ENCODE measurements around the gene SMS. TPM values are rescaled to one million over a fixed set of nuclear protein-coding genes. Genes with fewer than 3 reads are reported as not detected.

The SMS gene
- total RNA-seq, 1 donor from 2014 or later, result 187 TPM

DNA sequence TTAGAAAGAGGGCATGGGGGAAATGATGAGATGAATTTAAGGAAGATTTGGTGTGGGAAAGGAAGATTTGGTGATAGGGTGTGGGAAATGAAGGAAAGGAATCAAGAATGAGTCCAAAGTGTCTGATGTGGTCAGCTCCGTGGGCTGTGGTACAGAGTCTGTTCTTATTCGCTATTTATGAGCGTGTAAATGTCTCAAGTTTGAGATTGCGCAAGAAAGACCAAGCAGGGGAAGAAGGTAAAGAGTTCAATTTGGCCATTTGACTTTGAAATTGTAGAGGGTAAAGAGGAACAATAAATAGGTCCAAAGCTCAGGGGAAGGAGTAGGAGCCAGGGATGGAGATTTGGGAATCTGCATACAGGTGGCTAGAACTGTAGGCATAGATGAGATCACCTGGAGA lies 11.3 kb upstream of the SMS start:
- Mint-ChIP-seq H3K27ac (ENCODE audit: unreplicated experiment) (no peak overlapping the region), H3K27me3 (ENCODE audit: low read depth, unreplicated experiment) (no peaks in the 10 kb centered on the region), H3K36me3 (ENCODE audit: low read depth, unreplicated experiment) (no peaks in the 10 kb centered on the region), H3K4me1 (ENCODE audit: low read depth, unreplicated experiment) (peaks cover 24% of the 10 kb centered on the region), H3K9me3 (ENCODE audit: unreplicated experiment) (no peaks in the 10 kb centered on the region), H3K4me3 (ENCODE audit: unreplicated experiment) (no peak overlapping the region)
- Histone ChIP-seq H3K27me3 (ENCODE audit: insufficient read depth, low read length) (no peaks in the 10 kb centered on the region), H3K4me3 (ENCODE audit: insufficient read depth, low read depth, low read length) (no peak overlapping the region), H4K20me1 (ENCODE audit: insufficient read depth, low read length) (no peaks in the 10 kb centered on the region), H3K36me3 (ENCODE audit: insufficient read depth, low read length) (no peaks in the 10 kb centered on the region), H3K9me3 (ENCODE audit: insufficient read depth, low read depth, low read length) (no peaks in the 10 kb centered on the region), H3K27ac (ENCODE audit: low read depth, low read length) (no peak overlapping the region), H3K9ac (ENCODE audit: low read length) (no peak overlapping the region), H2AFZ (ENCODE audit: low read depth, low read length) (no peak overlapping the region), H3K4me2 (ENCODE audit: low read length) (no peak overlapping the region), H3K79me2 (ENCODE audit: insufficient read depth, low read length) (no peaks in the 10 kb centered on the region), H3K4me1 (ENCODE audit: insufficient read depth, low read length) (peaks cover 8% of the 10 kb centered on the region)
- no peak for DNase-seq (ENCODE audit: low read depth)
- TF ChIP-seq EZH2 (IDR thresholded peaks at IDR 0.05; ENCODE audit: insufficient read depth, low read length), result no peak
- TF ChIP-seq CTCF (IDR thresholded peaks at IDR 0.05; ENCODE audit: insufficient read depth, low read depth, low read length), result no peak
- FAIRE-seq, result no peak

DNA sequence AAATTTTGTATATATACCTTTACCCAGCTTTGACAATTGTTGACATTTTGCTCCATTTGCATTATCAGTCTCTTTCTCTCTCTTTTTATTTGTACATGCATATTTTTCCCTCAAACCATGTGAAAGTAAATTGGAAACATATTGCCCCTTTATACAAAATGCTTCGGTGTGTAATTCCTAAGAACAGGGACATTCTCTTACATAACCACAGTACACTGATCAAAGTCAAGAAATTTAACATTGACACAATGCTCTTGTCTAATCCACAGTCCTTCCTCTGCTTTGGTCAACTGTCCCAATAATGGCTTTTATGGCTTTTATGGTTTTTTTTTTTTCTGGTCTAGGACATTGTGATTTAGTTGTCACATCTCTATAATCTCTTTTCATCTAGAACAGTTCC lies 9.5 kb upstream of the SMS start:
- peak; percentile 98 for FAIRE-seq
- peak overlapping the region; percentile 16 for H3K4me3 Mint-ChIP-seq (ENCODE audit: unreplicated experiment)
- Histone ChIP-seq H3K79me2 (ENCODE audit: insufficient read depth, low read length) (no peaks in the 10 kb centered on the region), H3K9me3 (ENCODE audit: insufficient read depth, low read depth, low read length) (no peaks in the 10 kb centered on the region), H3K9ac (ENCODE audit: low read length) (no peak overlapping the region), H3K27ac (ENCODE audit: low read depth, low read length) (no peak overlapping the region), H2AFZ (ENCODE audit: low read depth, low read length) (no peak overlapping the region), H3K4me3 (ENCODE audit: insufficient read depth, low read depth, low read length) (no peak overlapping the region), H4K20me1 (ENCODE audit: insufficient read depth, low read length) (no peaks in the 10 kb centered on the region), H3K27me3 (ENCODE audit: insufficient read depth, low read length) (no peaks in the 10 kb centered on the region), H3K4me1 (ENCODE audit: insufficient read depth, low read length) (peaks cover 6% of the 10 kb centered on the region), H3K4me2 (ENCODE audit: low read length) (no peak overlapping the region), H3K36me3 (ENCODE audit: insufficient read depth, low read length) (no peaks in the 10 kb centered on the region)
- H3K27me3 Mint-ChIP-seq (ENCODE audit: low read depth, unreplicated experiment), result no peaks in the 10 kb centered on the region
- DNase-seq (ENCODE audit: low read depth), result no peak
- H3K4me1 Mint-ChIP-seq (ENCODE audit: low read depth, unreplicated experiment), result peaks cover 24% of the 10 kb centered on the region
- TF ChIP-seq CTCF (IDR thresholded peaks at IDR 0.05; ENCODE audit: insufficient read depth, low read depth, low read length), result no peak
- no peak overlapping the region for H3K27ac Mint-ChIP-seq (ENCODE audit: unreplicated experiment)
- H3K36me3 Mint-ChIP-seq (ENCODE audit: low read depth, unreplicated experiment), result no peaks in the 10 kb centered on the region
- no peaks in the 10 kb centered on the region for H3K9me3 Mint-ChIP-seq (ENCODE audit: unreplicated experiment)

DNA sequence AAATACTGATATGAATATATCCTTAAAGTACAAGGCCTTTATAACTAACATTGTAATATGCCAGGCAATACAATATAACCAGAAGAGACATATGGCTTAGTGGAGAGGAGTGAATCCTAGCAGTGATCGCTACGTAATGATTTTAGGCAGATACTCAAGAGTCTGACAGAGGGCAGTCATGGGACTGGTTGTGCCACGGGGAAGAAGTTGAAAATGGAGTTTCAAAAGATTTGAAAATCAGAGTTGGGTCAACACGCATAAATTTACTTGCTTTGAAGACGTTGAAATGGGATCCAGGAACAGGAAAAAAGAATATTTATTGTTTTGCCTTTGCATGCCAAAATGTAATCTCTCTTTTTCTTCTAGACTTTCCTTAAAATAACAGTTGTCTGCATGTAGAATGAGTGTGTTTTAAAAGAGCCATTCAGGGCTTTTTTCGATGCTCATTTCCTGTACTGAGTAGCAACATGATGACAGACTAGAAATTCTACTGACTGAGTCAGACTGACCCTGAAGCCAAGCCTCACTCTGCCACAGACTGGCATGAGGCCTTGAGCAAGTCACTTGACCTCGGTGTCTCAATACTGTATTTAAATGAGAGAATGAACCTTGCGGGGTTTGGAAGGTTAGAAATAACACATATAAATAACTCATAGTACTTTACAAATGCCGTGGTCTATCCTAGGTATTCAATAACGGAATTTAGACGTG lies 8.1 kb upstream of the SMS start:
- Histone ChIP-seq H3K4me3 (ENCODE audit: insufficient read depth, low read depth, low read length) (no peak overlapping the region), H3K36me3 (ENCODE audit: insufficient read depth, low read length) (no peaks in the 10 kb centered on the region), H3K4me2 (ENCODE audit: low read length) (peak overlapping the region; percentile 61), H2AFZ (ENCODE audit: low read depth, low read length) (peak overlapping the region; percentile 56), H3K27me3 (ENCODE audit: insufficient read depth, low read length) (no peaks in the 10 kb centered on the region), H3K9ac (ENCODE audit: low read length) (peak overlapping the region; percentile 65), H3K79me2 (ENCODE audit: insufficient read depth, low read length) (no peaks in the 10 kb centered on the region), H3K9me3 (ENCODE audit: insufficient read depth, low read depth, low read length) (no peaks in the 10 kb centered on the region), H3K4me1 (ENCODE audit: insufficient read depth, low read length) (no peaks in the 10 kb centered on the region), H3K27ac (ENCODE audit: low read depth, low read length) (peak overlapping the region; percentile 84), H4K20me1 (ENCODE audit: insufficient read depth, low read length) (no peaks in the 10 kb centered on the region)
- no peak for TF ChIP-seq EZH2 (IDR thresholded peaks at IDR 0.05; ENCODE audit: insufficient read depth, low read length)
- TF ChIP-seq CTCF (IDR thresholded peaks at IDR 0.05; ENCODE audit: insufficient read depth, low read depth, low read length), result no peak
- H3K36me3 Mint-ChIP-seq (ENCODE audit: low read depth, unreplicated experiment), result no peaks in the 10 kb centered on the region
- H3K27ac Mint-ChIP-seq (ENCODE audit: unreplicated experiment), result peak overlapping the region; percentile 94
- DNase-seq (ENCODE audit: low read depth) (peak; percentile 93), FAIRE-seq (peak; percentile 99)
- peaks cover 18% of the 10 kb centered on the region for H3K4me1 Mint-ChIP-seq (ENCODE audit: low read depth, unreplicated experiment)
- H3K4me3 Mint-ChIP-seq (ENCODE audit: unreplicated experiment), result no peak overlapping the region
- H3K9me3 Mint-ChIP-seq (ENCODE audit: unreplicated experiment), result no peaks in the 10 kb centered on the region
- H3K27me3 Mint-ChIP-seq (ENCODE audit: low read depth, unreplicated experiment), result no peaks in the 10 kb centered on the region

Measured in astrocyte (in vitro differentiated cells and primary cell).